Measurements from ENCODE around the gene ARL3. TPM values are rescaled to one million over a fixed set of nuclear protein-coding genes. Genes with fewer than 3 reads are reported as not detected.

Gene ARL3
- total RNA-seq, 1 donor = 6.0 TPM

- no peak for DNase-seq (ENCODE audit: low read depth)
Observed at GRCh38 chr10:102714621-102715455, 641 bp upstream of the ARL3 start, which contains the start of gene SFXN2. TSS of gene SFXN2 (plus strand) at chr10:102714636. CDS start at chr10:102726637, 12,001 bp downstream.

GRCh38 chr10:102713539-102713813, 721 bp downstream of the ARL3 start:
- peak overlapping the region; percentile 94 for H3K4me3 ChIP-seq (ENCODE audit: low read depth, low read length)
- TF ChIP-seq CTCF (IDR thresholded peaks at IDR 0.05; ENCODE audit: insufficient read depth, low read depth, low read length) = no peak
- DNase-seq (ENCODE audit: low read depth) = no peak

More at GRCh38 chr10:102714621-102715455, 641 bp upstream of the ARL3 start, which contains the start of gene SFXN2:
- H3K4me3 ChIP-seq (ENCODE audit: low read depth, low read length) = peak within 1 kb of the TSS; percentile 94
- TF ChIP-seq CTCF (IDR thresholded peaks at IDR 0.05; ENCODE audit: insufficient read depth, low read depth, low read length) = no peak

GRCh38 chr10:102712843-102713538, 1.2 kb downstream of the ARL3 start:
- DNase-seq (ENCODE audit: low read depth) = no peak
- peak overlapping the region; percentile 94 for H3K4me3 ChIP-seq (ENCODE audit: low read depth, low read length)
- TF ChIP-seq CTCF (IDR thresholded peaks at IDR 0.05; ENCODE audit: insufficient read depth, low read depth, low read length) = no peak

- no peak for TF ChIP-seq CTCF (IDR thresholded peaks at IDR 0.05; ENCODE audit: insufficient read depth, low read depth, low read length)
- peak overlapping the region; percentile 94 for H3K4me3 ChIP-seq (ENCODE audit: low read depth, low read length)
- DNase-seq (ENCODE audit: low read depth) = no peak
Observed at GRCh38 chr10:102712089-102712488, 2.1 kb downstream of the ARL3 start.

GRCh38 chr10:102710609-102711008, 3.6 kb downstream of the ARL3 start:
- TF ChIP-seq CTCF (IDR thresholded peaks at IDR 0.05; ENCODE audit: insufficient read depth, low read depth, low read length) = peak; percentile 6
- peak; percentile 89 for DNase-seq (ENCODE audit: low read depth)
- peak overlapping the region; percentile 14 for H3K4me3 ChIP-seq (ENCODE audit: low read depth, low read length)

GRCh38 chr10:102705531-102705930, 8.7 kb downstream of the ARL3 start:
- H3K4me3 ChIP-seq (ENCODE audit: low read depth, low read length) = no peak overlapping the region
- no peak for DNase-seq (ENCODE audit: low read depth)
- TF ChIP-seq CTCF (IDR thresholded peaks at IDR 0.05; ENCODE audit: insufficient read depth, low read depth, low read length) = no peak
